Ascending aorta (tissue), 2 donors: ENCODE measurements around the gene SNN. TPM values are rescaled to one million over a fixed set of nuclear protein-coding genes. Genes with fewer than 3 reads are reported as not detected.

Experiments used
- DNase-seq, 2 donors: peaks; one replicate each; pipeline ENCODE4 v3.0.0-alpha.2; 2019; ENCODE audit warnings: low spot score in 2 of 2
- H3K27ac ChIP-seq, 2 donors: fragments of 200-600 bp; sonication (generic); one replicate each; pipeline ENCODE4 v1.5.1; 2016 to 2017; ENCODE audit warnings: mild to moderate bottlenecking in 1 of 2
- H3K27me3 ChIP-seq: fragments of 200-600 bp; sonication (generic); one replicate; pipeline ENCODE4 v1.5.1; 2017
- H3K36me3 ChIP-seq, 2 donors: fragments of 200-600 bp; sonication (generic); one replicate each; pipeline ENCODE4 v1.5.1; 2016
- H3K4me1 ChIP-seq, 2 donors: fragments of 200-600 bp; sonication (generic); one replicate each; pipeline ENCODE4 v1.5.1; 2016 to 2017; ENCODE audit warnings: mild to moderate bottlenecking in 1 of 2
- H3K4me3 ChIP-seq, 2 donors: fragments of 200-600 bp; sonication (generic); one replicate each; pipeline ENCODE4 v1.5.1; 2016 to 2017; ENCODE audit warnings: mild to moderate bottlenecking in 1 of 2
- H3K9me3 ChIP-seq, 2 donors: fragments of 200-600 bp; sonication (generic); one replicate each; pipeline ENCODE4 v1.5.1; 2016
- intact Hi-C: fragments of 100-400 bp; cut with DNase I; formaldehyde crosslinking; loops from one replicate; pipeline ENCODE4 v1.15.1; 2023
- total RNA-seq: library from RNA; depleted of rRNA; stranded (reverse); fragments of >200 nt; gene quantifications from one replicate; pipeline ENCODE4 v1.1.0, GENCODE V29; 2016
- TF ChIP-seq, protein P1 (sequence below), 3 experiments: fragments of 200-600 bp in 2 of 3; fragments of 450-650 bp in 1 of 3; sonication (generic) in 2 of 3; IDR thresholded peaks; one replicate each; pipeline ENCODE4 v1.5.1; 2016 to 2019; ENCODE audit warnings: antibody characterized with exemption in 3 of 3, mild to moderate bottlenecking in 1 of 3, moderate library complexity in 1 of 3

Gene SNN
- total RNA-seq, 1 donor from 2014 or later: 2.1 TPM

DNA sequence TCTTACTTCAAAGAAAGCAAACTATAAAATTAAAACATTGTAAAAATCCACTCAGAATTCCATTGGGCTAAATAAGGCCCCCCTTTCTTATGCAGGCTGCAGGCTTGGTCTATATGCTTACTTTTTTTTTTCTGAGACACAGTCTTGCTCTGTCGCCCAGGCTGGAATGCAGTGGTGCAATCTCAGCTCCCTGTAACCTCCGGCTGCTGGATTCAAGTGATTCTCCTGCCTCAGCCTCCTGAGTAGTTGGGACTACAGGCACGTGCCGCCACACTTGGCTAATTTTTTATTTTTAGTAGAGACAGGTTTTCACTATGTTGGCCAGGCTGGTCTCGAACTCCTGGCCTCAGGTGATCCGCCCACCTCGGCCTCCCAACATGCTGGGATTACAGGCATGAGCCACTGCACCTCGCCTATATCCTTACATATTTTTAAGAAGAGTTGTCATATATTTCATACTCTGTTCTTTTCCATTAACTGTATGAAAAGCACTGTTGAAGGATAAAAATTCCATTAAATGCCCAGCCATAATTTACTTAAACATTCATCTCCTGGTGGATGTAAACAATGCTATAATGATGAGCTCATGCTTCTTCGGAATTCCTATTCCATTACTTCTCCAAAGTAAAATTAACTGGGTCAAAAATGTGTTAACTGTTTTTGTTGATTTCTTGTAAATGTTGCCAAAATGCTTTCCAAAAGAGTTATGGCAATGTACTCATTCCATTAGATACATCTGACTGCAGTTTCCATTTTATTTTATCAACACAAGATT, 17.8 kb downstream of the SNN start:
- no peak for DNase-seq
- Histone ChIP-seq H3K27ac (peak overlapping the region; percentile 14 to 17), H3K27me3 (no peaks in the 10 kb centered on the region), H3K4me1 (peaks cover 0 to 35% of the 10 kb centered on the region in 2 donors), H3K9me3 (no peaks in the 10 kb centered on the region), H3K36me3 (peaks cover 27 to 52% of the 10 kb centered on the region in 2 donors), H3K4me3 (no peak overlapping the region)
- TF ChIP-seq, protein P1, sequence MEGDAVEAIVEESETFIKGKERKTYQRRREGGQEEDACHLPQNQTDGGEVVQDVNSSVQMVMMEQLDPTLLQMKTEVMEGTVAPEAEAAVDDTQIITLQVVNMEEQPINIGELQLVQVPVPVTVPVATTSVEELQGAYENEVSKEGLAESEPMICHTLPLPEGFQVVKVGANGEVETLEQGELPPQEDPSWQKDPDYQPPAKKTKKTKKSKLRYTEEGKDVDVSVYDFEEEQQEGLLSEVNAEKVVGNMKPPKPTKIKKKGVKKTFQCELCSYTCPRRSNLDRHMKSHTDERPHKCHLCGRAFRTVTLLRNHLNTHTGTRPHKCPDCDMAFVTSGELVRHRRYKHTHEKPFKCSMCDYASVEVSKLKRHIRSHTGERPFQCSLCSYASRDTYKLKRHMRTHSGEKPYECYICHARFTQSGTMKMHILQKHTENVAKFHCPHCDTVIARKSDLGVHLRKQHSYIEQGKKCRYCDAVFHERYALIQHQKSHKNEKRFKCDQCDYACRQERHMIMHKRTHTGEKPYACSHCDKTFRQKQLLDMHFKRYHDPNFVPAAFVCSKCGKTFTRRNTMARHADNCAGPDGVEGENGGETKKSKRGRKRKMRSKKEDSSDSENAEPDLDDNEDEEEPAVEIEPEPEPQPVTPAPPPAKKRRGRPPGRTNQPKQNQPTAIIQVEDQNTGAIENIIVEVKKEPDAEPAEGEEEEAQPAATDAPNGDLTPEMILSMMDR (IDR thresholded peaks at IDR 0.05): no peak
- intact Hi-C loops: no loop called here

DNA sequence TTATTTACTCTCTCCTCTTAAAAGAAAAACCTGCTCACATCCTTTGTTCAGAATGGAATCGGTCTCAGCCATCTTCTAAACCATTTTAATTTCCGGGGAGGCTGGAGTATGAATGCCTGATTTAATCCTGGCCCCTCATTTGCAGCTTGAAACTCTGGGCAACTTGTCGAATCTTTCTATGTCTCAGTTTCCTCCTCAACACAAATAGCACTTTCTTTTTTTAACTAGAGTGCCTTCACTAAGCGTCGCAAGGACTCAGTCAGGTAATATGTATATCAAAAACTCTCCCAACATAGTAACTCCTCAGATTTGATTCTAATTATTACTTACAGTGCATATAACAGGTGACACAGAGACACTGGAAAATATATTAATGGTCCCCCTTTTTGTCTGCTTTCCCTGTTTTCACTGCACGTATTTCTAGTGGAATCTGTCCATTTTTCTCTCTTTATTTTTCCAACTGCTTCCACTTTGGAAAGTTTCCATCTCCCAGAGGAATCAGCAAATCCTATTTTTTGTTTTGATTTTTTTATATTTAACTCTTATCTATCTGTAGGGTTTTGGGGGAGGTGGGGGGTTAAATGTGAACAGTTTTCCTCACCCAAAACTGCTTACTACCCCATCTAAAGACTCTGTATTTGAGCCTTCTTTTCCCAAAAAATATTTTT, 18.6 kb downstream of the SNN start:
- peak overlapping the region; percentile 14 to 17 for H3K27ac ChIP-seq
- intact Hi-C loops: no loop called here
- H3K27me3 ChIP-seq: no peaks in the 10 kb centered on the region
- no peaks in the 10 kb centered on the region for H3K9me3 ChIP-seq
- H3K36me3 ChIP-seq: peaks cover 35 to 60% of the 10 kb centered on the region in 2 donors
- no peak for DNase-seq
- TF ChIP-seq, protein P1 (IDR thresholded peaks at IDR 0.05): no peak
- H3K4me1 ChIP-seq: peaks cover 0 to 35% of the 10 kb centered on the region in 2 donors
- H3K4me3 ChIP-seq: no peak overlapping the region

DNA sequence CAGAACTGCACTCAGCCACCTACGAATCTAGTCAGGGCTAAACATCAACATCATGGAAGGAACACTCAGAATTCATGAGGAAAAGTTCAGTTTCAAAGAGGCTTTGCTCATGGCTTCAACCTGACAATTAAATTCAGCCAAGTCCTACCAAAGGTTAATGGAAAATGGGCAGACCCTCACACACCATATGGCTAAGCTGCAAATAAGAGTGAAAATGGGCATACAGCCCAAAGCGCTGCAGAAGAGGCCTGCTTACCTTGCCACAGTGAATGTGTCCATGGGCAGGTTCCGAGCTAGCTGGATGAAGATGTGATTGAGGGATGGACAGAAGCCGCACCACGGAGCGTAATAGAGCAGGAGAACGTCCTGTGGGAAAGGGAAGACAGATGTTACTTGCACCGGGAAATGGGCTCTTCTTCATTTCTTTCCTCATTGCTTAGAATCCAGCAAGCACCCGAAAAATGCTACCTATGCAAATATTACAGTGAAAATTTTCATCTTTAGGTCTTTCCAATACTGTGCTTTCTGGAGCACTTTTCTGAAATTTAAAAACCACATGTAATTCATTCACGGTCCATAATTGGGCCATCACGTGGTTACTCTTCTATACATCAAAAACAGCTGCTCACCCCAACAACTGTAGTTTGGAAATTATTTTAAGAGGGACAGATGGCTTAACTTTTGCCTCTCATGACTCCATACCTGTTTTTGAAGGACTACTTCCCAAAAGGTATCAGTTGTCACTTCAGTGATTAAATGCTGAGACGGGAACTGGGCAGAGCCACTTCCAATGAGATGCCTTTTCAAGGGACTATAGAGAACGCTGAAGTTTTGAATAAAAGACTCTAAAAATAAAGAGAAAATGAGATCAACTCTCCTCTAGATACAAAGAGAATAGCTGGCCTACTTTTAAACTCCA, 19.6 kb downstream of the SNN start:
- DNase-seq: no peak
- intact Hi-C loops: no loop called here
- no peak overlapping the region for H3K4me3 ChIP-seq
- no peaks in the 10 kb centered on the region for H3K9me3 ChIP-seq
- TF ChIP-seq, protein P1 (IDR thresholded peaks at IDR 0.05): no peak
- H3K4me1 ChIP-seq: peaks cover 0 to 30% of the 10 kb centered on the region in 2 donors
- peaks cover 38 to 62% of the 10 kb centered on the region in 2 donors for H3K36me3 ChIP-seq
- no peaks in the 10 kb centered on the region for H3K27me3 ChIP-seq
- peak overlapping the region; percentile 17 to 52 for H3K27ac ChIP-seq

DNA sequence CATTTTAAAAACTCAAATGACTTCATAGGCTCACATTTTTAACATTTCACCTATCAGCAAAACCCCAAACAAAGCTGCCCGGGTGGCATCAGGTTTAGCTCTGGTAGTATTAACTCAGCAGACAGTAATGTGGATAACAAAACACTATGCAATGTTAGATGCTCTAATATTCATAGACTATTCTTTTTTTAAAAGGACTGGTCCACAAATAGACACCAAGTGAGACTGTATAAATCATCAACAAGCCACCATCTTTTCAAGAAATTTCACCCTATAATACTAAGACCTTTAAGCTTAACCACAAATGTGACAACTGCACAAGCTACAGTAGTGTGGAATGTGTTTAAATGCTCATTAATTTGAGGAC, 20.2 kb downstream of the SNN start:
- intact Hi-C loops: no loop called here
- no peak for DNase-seq
- H3K9me3 ChIP-seq: no peaks in the 10 kb centered on the region
- TF ChIP-seq, protein P1 (IDR thresholded peaks at IDR 0.05): no peak
- no peaks in the 10 kb centered on the region for H3K27me3 ChIP-seq
- peaks cover 0 to 30% of the 10 kb centered on the region in 2 donors for H3K4me1 ChIP-seq
- H3K36me3 ChIP-seq: peaks cover 38 to 56% of the 10 kb centered on the region in 2 donors
- no peak overlapping the region for H3K4me3 ChIP-seq
- H3K27ac ChIP-seq: peak overlapping the region in 1 of 2 donors; percentile 52

DNA sequence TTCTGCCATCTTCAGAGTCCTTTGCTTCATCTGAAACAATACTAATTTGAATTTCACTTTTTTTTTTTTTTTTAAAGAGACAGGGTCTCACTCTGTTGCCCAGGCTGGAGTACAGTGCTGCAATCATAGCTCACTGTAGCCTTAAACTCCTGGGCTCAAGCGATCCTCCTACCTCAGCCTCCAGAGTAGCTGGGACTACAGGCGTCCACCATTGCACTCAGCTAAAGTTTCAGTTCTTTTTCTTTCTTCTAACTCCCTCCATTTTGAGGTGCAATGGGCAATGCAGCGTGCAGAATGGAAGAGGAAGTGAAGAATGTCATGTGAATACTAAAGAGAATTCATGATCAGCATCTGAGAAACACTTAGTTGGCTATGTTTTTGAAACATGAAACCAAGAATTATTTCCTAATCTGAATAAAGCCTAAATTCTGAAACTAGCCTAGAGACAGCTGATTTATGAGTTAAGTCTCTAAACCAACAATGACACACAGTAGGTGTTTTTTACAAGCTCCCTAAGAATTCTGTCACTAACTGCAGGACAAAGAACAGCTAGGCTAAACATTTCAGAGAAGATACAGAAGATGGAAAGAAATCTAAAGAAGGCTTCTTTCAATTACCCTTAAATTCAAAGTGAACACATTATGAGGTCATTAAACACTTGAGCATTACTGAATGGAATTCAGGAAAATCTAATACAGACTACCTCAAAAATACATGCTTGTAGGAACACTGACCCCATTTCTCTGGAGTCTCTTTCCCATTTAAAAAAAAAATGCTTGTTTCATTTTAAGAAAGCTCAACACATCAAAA, 21.0 kb downstream of the SNN start:
- TF ChIP-seq, protein P1 (IDR thresholded peaks at IDR 0.05): no peak
- Histone ChIP-seq H3K27ac (peak overlapping the region in 1 of 2 donors; percentile 52), H3K27me3 (no peaks in the 10 kb centered on the region), H3K4me1 (peaks cover 0 to 30% of the 10 kb centered on the region in 2 donors), H3K9me3 (no peaks in the 10 kb centered on the region), H3K36me3 (peaks cover 35 to 48% of the 10 kb centered on the region in 2 donors), H3K4me3 (no peak overlapping the region)
- DNase-seq: no peak
- intact Hi-C loops: no loop called here
